ENCODE data around the gene CCDC6. TPM values are rescaled to one million over a fixed set of nuclear protein-coding genes. Genes with fewer than 3 reads are reported as not detected.

Gene CCDC6
- total RNA-seq, 1 experiment from 2014 or later, result 54.9 TPM

DNA sequence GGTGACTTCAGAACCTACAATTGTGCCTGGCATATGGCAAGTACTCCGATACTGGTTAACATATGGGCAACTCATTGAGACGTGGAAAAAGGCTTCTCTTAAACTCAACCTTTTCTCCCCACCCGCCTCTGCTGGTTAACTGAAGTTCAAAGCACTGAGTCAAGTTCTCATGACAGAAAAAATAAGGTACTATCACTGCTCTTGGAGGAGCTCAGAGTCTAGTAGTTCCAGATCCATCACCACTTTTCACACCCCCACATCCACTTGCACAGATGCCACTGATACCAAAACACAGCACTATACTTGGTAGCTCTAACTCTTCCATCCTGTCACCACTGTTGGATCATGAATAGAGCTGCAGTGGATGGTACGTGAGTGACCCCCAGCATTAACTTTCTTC, 36.2 kb downstream of the CCDC6 start:
- Histone ChIP-seq H2AFZ (ENCODE audit: low read depth, low read length, poor library complexity, severe bottlenecking) (no peak overlapping the region), H3K4me2 (ENCODE audit: low read length) (no peak overlapping the region), H3K9me2 (ENCODE audit: insufficient read depth) (no peaks in the 10 kb centered on the region), H3K4me3 (replicated peaks in 1 of 2; ENCODE audit: low read depth in 1 of 2, low read length in 2 of 2) (no peak overlapping the region), H3K79me2 (ENCODE audit: insufficient read depth, low read length) (peaks cover 95% of the 10 kb centered on the region), H3K27ac (ENCODE audit: low read depth, low read length) (no peak overlapping the region), H3K4me1 (ENCODE audit: control insufficient read depth in 1 of 2, insufficient read depth in 2 of 2, low read length in 2 of 2) (peaks cover 2 to 9% of the 10 kb centered on the region in 2 experiments; a peak in 2 of 4 replicates), H3K27me3 (ENCODE audit: insufficient read depth, low read length) (no peaks in the 10 kb centered on the region), H3K9ac (ENCODE audit: low read length) (no peak overlapping the region), H3K36me3 (ENCODE audit: control insufficient read depth in 1 of 2, insufficient read depth in 2 of 2, low read length in 2 of 2) (no peaks in the 10 kb centered on the region), H4K20me1 (ENCODE audit: insufficient read depth) (no peaks in the 10 kb centered on the region; the same call in 1 of the 2 replicates), H3K9me3 (ENCODE audit: control insufficient read depth in 1 of 2, insufficient read depth in 1 of 2, low read depth in 1 of 2, low read length in 2 of 2) (no peaks in the 10 kb centered on the region)
- ATAC-seq (no peak), DNase-seq (ENCODE audit: low read depth, low spot score) (no peak)
- POLR2A ChIA-PET, result no interaction called here
- no TSS peak for BruUV-seq (replicated peaks)
- RAD21 ChIA-PET (ENCODE audit: low non-redundant PET in 1 of 2, low total read pairs in 2 of 2, uncharacterized antibody in 2 of 2, unreplicated experiment in 2 of 2), result no interaction called here
- TF ChIP-seq YY1 (IDR thresholded peaks at IDR 0.05; ENCODE audit: extremely low read depth, insufficient replicate concordance, low read depth, low read length) (no peak), POLR2AphosphoS5 (IDR thresholded peaks at IDR 0.05; ENCODE audit: low read depth, low read length) (no peak), JUND (IDR thresholded peaks at IDR 0.05) (no peak), SRF (IDR thresholded peaks at IDR 0.05; ENCODE audit: low read depth) (no peak), ZNF274 (IDR thresholded peaks at IDR 0.05; ENCODE audit: low read depth, low read length) (no peak), ELF1 (IDR thresholded peaks at IDR 0.05; ENCODE audit: borderline replicate concordance, low read depth) (no peak), FOSL1 (IDR thresholded peaks at IDR 0.05; ENCODE audit: low read depth) (no peak), TCF7L2 (IDR thresholded peaks at IDR 0.05; ENCODE audit: borderline replicate concordance, extremely low read depth, insufficient read depth, insufficient read length) (no peak), SP1 (IDR thresholded peaks at IDR 0.05; ENCODE audit: low read depth) (no peak), POLR2A (IDR thresholded peaks at IDR 0.05; ENCODE audit: borderline replicate concordance, extremely low read depth, insufficient read depth, insufficient read length) (no peak)
- TF ChIP-seq, protein P1, sequence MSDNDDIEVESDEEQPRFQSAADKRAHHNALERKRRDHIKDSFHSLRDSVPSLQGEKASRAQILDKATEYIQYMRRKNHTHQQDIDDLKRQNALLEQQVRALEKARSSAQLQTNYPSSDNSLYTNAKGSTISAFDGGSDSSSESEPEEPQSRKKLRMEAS (IDR thresholded peaks at IDR 0.05), result no peak
- TF ChIP-seq, protein P2, sequence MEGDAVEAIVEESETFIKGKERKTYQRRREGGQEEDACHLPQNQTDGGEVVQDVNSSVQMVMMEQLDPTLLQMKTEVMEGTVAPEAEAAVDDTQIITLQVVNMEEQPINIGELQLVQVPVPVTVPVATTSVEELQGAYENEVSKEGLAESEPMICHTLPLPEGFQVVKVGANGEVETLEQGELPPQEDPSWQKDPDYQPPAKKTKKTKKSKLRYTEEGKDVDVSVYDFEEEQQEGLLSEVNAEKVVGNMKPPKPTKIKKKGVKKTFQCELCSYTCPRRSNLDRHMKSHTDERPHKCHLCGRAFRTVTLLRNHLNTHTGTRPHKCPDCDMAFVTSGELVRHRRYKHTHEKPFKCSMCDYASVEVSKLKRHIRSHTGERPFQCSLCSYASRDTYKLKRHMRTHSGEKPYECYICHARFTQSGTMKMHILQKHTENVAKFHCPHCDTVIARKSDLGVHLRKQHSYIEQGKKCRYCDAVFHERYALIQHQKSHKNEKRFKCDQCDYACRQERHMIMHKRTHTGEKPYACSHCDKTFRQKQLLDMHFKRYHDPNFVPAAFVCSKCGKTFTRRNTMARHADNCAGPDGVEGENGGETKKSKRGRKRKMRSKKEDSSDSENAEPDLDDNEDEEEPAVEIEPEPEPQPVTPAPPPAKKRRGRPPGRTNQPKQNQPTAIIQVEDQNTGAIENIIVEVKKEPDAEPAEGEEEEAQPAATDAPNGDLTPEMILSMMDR (IDR thresholded peaks at IDR 0.05 in 2 of 3, conservative IDR thresholded peaks at IDR 0.05 in 1 of 3; ENCODE audit: borderline replicate concordance in 1 of 3, insufficient read depth in 1 of 3, low read depth in 2 of 3, low read length in 2 of 3), result no peak
- TF ChIP-seq, protein P3, sequence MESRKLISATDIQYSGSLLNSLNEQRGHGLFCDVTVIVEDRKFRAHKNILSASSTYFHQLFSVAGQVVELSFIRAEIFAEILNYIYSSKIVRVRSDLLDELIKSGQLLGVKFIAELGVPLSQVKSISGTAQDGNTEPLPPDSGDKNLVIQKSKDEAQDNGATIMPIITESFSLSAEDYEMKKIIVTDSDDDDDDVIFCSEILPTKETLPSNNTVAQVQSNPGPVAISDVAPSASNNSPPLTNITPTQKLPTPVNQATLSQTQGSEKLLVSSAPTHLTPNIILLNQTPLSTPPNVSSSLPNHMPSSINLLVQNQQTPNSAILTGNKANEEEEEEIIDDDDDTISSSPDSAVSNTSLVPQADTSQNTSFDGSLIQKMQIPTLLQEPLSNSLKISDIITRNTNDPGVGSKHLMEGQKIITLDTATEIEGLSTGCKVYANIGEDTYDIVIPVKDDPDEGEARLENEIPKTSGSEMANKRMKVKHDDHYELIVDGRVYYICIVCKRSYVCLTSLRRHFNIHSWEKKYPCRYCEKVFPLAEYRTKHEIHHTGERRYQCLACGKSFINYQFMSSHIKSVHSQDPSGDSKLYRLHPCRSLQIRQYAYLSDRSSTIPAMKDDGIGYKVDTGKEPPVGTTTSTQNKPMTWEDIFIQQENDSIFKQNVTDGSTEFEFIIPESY (IDR thresholded peaks at IDR 0.05; ENCODE audit: extremely low read depth, insufficient replicate concordance, low read length), result no peak
- TF ChIP-seq, protein P4, sequence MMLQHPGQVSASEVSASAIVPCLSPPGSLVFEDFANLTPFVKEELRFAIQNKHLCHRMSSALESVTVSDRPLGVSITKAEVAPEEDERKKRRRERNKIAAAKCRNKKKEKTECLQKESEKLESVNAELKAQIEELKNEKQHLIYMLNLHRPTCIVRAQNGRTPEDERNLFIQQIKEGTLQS (IDR thresholded peaks at IDR 0.05), result no peak
- TF ChIP-seq, protein P5, sequence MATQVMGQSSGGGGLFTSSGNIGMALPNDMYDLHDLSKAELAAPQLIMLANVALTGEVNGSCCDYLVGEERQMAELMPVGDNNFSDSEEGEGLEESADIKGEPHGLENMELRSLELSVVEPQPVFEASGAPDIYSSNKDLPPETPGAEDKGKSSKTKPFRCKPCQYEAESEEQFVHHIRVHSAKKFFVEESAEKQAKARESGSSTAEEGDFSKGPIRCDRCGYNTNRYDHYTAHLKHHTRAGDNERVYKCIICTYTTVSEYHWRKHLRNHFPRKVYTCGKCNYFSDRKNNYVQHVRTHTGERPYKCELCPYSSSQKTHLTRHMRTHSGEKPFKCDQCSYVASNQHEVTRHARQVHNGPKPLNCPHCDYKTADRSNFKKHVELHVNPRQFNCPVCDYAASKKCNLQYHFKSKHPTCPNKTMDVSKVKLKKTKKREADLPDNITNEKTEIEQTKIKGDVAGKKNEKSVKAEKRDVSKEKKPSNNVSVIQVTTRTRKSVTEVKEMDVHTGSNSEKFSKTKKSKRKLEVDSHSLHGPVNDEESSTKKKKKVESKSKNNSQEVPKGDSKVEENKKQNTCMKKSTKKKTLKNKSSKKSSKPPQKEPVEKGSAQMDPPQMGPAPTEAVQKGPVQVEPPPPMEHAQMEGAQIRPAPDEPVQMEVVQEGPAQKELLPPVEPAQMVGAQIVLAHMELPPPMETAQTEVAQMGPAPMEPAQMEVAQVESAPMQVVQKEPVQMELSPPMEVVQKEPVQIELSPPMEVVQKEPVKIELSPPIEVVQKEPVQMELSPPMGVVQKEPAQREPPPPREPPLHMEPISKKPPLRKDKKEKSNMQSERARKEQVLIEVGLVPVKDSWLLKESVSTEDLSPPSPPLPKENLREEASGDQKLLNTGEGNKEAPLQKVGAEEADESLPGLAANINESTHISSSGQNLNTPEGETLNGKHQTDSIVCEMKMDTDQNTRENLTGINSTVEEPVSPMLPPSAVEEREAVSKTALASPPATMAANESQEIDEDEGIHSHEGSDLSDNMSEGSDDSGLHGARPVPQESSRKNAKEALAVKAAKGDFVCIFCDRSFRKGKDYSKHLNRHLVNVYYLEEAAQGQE (IDR thresholded peaks at IDR 0.05; ENCODE audit: low read depth), result no peak
- CTCF ChIA-PET, result no interaction called here
- intact Hi-C loops (cut with micrococcal nuclease), result no loop called here
